Measurements from ENCODE around the gene CDH13. TPM values are rescaled to one million over a fixed set of nuclear protein-coding genes. Genes with fewer than 3 reads are reported as not detected.

The CDH13 gene
- total and polyA plus RNA-seq, 2 donors (not counting 1 experiment from before 2014, with no cell fraction given): 27.6 to 96.7 TPM

GRCh38 chr16:83603723-83604570 lies 977.2 kb downstream of the CDH13 start:
- Histone ChIP-seq H3K27me3 (ENCODE audit: control insufficient read depth, insufficient read depth, low read length) (no peaks in the 10 kb centered on the region), H2AFZ (ENCODE audit: low read length) (no peak overlapping the region), H3K9me3 (ENCODE audit: control insufficient read depth, insufficient read depth, low read depth, low read length) (no peaks in the 10 kb centered on the region), H3K27ac (ENCODE audit: insufficient read depth, low read length) (no peak overlapping the region), H3K4me2 (ENCODE audit: extremely low read depth, insufficient read depth, low read length) (no peak overlapping the region), H3K36me3 (ENCODE audit: control insufficient read depth, insufficient read depth, low read length) (no peaks in the 10 kb centered on the region), H3K4me3 (replicated peaks in 1 of 4; ENCODE audit: control extremely low read depth in 1 of 4, insufficient read depth in 1 of 4, low read depth in 3 of 4, low read length in 4 of 4) (no peak overlapping the region), H3K9ac (ENCODE audit: insufficient read depth, low read length) (no peak overlapping the region), H4K20me1 (ENCODE audit: control insufficient read depth, extremely low read depth, insufficient read depth, low read length) (no peaks in the 10 kb centered on the region), H3K4me1 (ENCODE audit: control insufficient read depth, extremely low read depth, insufficient read depth, low read length) (no peaks in the 10 kb centered on the region), H3K79me2 (ENCODE audit: control insufficient read depth, insufficient read depth, low read length) (no peaks in the 10 kb centered on the region)
- TF ChIP-seq EZH2 (IDR thresholded peaks at IDR 0.05; ENCODE audit: low read length, missing control alignments) (no peak), CTCF (conservative IDR thresholded peaks at IDR 0.05 in 1 of 2, IDR thresholded peaks at IDR 0.05 in 1 of 2; ENCODE audit: low read depth in 1 of 2, low read length in 2 of 2) (no peak)
- no peak for DNase-seq (ENCODE audit: low read depth in 2 of 2)

GRCh38 chr16:83606486-83607030 lies 979.8 kb downstream of the CDH13 start:
- H3K9me3 ChIP-seq (ENCODE audit: control insufficient read depth, insufficient read depth, low read depth, low read length): no peaks in the 10 kb centered on the region
- no peak overlapping the region for H3K4me3 ChIP-seq (replicated peaks in 1 of 4; ENCODE audit: control extremely low read depth in 1 of 4, insufficient read depth in 1 of 4, low read depth in 3 of 4, low read length in 4 of 4)
- no peak for DNase-seq (ENCODE audit: low read depth in 2 of 2)
- H2AFZ ChIP-seq (ENCODE audit: low read length): no peak overlapping the region
- H3K27ac ChIP-seq (ENCODE audit: insufficient read depth, low read length): no peak overlapping the region
- no peaks in the 10 kb centered on the region for H3K27me3 ChIP-seq (ENCODE audit: control insufficient read depth, insufficient read depth, low read length)
- no peaks in the 10 kb centered on the region for H3K4me1 ChIP-seq (ENCODE audit: control insufficient read depth, extremely low read depth, insufficient read depth, low read length)
- no peaks in the 10 kb centered on the region for H3K79me2 ChIP-seq (ENCODE audit: control insufficient read depth, insufficient read depth, low read length)
- TF ChIP-seq CTCF (conservative IDR thresholded peaks at IDR 0.05 in 1 of 2, IDR thresholded peaks at IDR 0.05 in 1 of 2; ENCODE audit: low read depth in 1 of 2, low read length in 2 of 2) (no peak), EZH2 (IDR thresholded peaks at IDR 0.05; ENCODE audit: low read length, missing control alignments) (no peak)
- H3K4me2 ChIP-seq (ENCODE audit: extremely low read depth, insufficient read depth, low read length): no peak overlapping the region
- H3K9ac ChIP-seq (ENCODE audit: insufficient read depth, low read length): no peak overlapping the region
- no peaks in the 10 kb centered on the region for H4K20me1 ChIP-seq (ENCODE audit: control insufficient read depth, extremely low read depth, insufficient read depth, low read length)
- H3K36me3 ChIP-seq (ENCODE audit: control insufficient read depth, insufficient read depth, low read length): no peaks in the 10 kb centered on the region

- Histone ChIP-seq H3K4me3 (replicated peaks in 1 of 4; ENCODE audit: control extremely low read depth in 1 of 4, insufficient read depth in 1 of 4, low read depth in 3 of 4, low read length in 4 of 4) (no peak overlapping the region), H3K4me1 (ENCODE audit: control insufficient read depth, extremely low read depth, insufficient read depth, low read length) (no peaks in the 10 kb centered on the region), H2AFZ (ENCODE audit: low read length) (no peak overlapping the region), H3K4me2 (ENCODE audit: extremely low read depth, insufficient read depth, low read length) (no peak overlapping the region), H3K9me3 (ENCODE audit: control insufficient read depth, insufficient read depth, low read depth, low read length) (no peaks in the 10 kb centered on the region), H3K27ac (ENCODE audit: insufficient read depth, low read length) (no peak overlapping the region), H3K9ac (ENCODE audit: insufficient read depth, low read length) (no peak overlapping the region), H3K27me3 (ENCODE audit: control insufficient read depth, insufficient read depth, low read length) (no peaks in the 10 kb centered on the region), H4K20me1 (ENCODE audit: control insufficient read depth, extremely low read depth, insufficient read depth, low read length) (no peaks in the 10 kb centered on the region), H3K79me2 (ENCODE audit: control insufficient read depth, insufficient read depth, low read length) (no peaks in the 10 kb centered on the region), H3K36me3 (ENCODE audit: control insufficient read depth, insufficient read depth, low read length) (no peaks in the 10 kb centered on the region)
- TF ChIP-seq EZH2 (IDR thresholded peaks at IDR 0.05; ENCODE audit: low read length, missing control alignments) (no peak), CTCF (conservative IDR thresholded peaks at IDR 0.05 in 1 of 2, IDR thresholded peaks at IDR 0.05 in 1 of 2; ENCODE audit: low read depth in 1 of 2, low read length in 2 of 2) (no peak)
- DNase-seq (ENCODE audit: low read depth in 2 of 2): no peak
Observed at GRCh38 chr16:83609178-83609577, 982.4 kb downstream of the CDH13 start.

Data from fibroblast of lung (primary cell).